ENCODE results near the gene SNAP23. TPM values are rescaled to one million over a fixed set of nuclear protein-coding genes. Genes with fewer than 3 reads are reported as not detected.

SNAP23 gene
- total and polyA plus RNA-seq, 2 experiments from 2014 or later: 58.8 to 88.1 TPM

DNA sequence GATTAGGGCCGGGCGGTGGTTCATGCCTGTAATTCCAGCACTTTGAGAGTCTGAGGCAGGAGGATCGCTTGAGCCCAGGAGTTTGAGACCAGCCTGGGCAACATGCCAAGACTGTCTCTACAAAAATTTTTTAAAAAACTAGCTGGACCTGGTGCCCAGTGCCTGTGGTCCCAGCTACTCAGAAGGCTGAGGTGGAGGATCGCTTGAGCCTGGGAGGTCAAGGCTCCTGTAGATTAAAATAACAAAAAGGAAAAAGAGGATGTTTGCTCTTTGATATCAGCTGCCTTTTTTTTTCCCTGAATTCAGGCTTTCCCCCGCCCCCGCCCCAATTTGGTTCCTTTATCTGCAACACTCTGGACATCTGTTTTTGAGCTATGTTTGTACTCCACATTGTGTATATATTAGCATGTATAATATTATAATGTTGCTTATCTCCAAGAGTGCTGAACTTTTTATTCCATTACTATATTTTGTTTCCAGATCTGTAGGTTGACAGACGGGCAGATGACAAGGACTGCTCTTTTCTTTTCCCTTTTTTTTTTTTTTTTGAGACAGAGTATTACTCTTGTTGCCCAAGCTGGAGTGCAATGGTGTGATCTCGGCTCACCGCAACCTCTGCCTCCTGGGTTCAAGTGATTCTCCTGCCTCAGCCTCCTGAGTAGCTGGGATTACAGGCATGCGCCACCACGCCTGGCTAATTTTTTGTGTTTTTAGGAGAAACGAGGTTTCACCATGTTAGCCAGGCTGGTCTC, 4.6 kb downstream of the SNAP23 start:
- H4K20me1 ChIP-seq (replicated peaks; ENCODE audit: insufficient read depth): peaks cover 12% of the 10 kb centered on the region; the same call in 1 of the 2 replicates
- TF ChIP-seq, protein P1, sequence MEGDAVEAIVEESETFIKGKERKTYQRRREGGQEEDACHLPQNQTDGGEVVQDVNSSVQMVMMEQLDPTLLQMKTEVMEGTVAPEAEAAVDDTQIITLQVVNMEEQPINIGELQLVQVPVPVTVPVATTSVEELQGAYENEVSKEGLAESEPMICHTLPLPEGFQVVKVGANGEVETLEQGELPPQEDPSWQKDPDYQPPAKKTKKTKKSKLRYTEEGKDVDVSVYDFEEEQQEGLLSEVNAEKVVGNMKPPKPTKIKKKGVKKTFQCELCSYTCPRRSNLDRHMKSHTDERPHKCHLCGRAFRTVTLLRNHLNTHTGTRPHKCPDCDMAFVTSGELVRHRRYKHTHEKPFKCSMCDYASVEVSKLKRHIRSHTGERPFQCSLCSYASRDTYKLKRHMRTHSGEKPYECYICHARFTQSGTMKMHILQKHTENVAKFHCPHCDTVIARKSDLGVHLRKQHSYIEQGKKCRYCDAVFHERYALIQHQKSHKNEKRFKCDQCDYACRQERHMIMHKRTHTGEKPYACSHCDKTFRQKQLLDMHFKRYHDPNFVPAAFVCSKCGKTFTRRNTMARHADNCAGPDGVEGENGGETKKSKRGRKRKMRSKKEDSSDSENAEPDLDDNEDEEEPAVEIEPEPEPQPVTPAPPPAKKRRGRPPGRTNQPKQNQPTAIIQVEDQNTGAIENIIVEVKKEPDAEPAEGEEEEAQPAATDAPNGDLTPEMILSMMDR (conservative IDR thresholded peaks at IDR 0.05; ENCODE audit: low read depth in 2 of 2): no peak
- TF ChIP-seq EZH2phosphoT487 (IDR thresholded peaks at IDR 0.05; ENCODE audit: unreplicated experiment) (no peak), STAT1 (IDR thresholded peaks at IDR 0.05; ENCODE audit: unreplicated experiment) (no peak), ZNF331 (CRISPR knock-in tag; IDR thresholded peaks at IDR 0.05; ENCODE audit: low read depth) (no peak), EZH2 (IDR thresholded peaks at IDR 0.05; ENCODE audit: low read depth, unreplicated experiment) (no peak), NANOG (IDR thresholded peaks at IDR 0.05; ENCODE audit: borderline replicate concordance) (no peak), ZNF114 (CRISPR knock-in tag; IDR thresholded peaks at IDR 0.05) (no peak), POLR2AphosphoS5 (IDR thresholded peaks at IDR 0.05; ENCODE audit: low read depth) (no peak), CREB1 (CRISPR knock-in tag; IDR thresholded peaks at IDR 0.05; ENCODE audit: low read depth) (no peak), JUNB (IDR thresholded peaks at IDR 0.05; ENCODE audit: unreplicated experiment) (no peak)
- TF ChIP-seq, protein P2, sequence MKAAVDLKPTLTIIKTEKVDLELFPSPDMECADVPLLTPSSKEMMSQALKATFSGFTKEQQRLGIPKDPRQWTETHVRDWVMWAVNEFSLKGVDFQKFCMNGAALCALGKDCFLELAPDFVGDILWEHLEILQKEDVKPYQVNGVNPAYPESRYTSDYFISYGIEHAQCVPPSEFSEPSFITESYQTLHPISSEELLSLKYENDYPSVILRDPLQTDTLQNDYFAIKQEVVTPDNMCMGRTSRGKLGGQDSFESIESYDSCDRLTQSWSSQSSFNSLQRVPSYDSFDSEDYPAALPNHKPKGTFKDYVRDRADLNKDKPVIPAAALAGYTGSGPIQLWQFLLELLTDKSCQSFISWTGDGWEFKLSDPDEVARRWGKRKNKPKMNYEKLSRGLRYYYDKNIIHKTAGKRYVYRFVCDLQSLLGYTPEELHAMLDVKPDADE (IDR thresholded peaks at IDR 0.05): no peak
- TF ChIP-seq, protein P3, sequence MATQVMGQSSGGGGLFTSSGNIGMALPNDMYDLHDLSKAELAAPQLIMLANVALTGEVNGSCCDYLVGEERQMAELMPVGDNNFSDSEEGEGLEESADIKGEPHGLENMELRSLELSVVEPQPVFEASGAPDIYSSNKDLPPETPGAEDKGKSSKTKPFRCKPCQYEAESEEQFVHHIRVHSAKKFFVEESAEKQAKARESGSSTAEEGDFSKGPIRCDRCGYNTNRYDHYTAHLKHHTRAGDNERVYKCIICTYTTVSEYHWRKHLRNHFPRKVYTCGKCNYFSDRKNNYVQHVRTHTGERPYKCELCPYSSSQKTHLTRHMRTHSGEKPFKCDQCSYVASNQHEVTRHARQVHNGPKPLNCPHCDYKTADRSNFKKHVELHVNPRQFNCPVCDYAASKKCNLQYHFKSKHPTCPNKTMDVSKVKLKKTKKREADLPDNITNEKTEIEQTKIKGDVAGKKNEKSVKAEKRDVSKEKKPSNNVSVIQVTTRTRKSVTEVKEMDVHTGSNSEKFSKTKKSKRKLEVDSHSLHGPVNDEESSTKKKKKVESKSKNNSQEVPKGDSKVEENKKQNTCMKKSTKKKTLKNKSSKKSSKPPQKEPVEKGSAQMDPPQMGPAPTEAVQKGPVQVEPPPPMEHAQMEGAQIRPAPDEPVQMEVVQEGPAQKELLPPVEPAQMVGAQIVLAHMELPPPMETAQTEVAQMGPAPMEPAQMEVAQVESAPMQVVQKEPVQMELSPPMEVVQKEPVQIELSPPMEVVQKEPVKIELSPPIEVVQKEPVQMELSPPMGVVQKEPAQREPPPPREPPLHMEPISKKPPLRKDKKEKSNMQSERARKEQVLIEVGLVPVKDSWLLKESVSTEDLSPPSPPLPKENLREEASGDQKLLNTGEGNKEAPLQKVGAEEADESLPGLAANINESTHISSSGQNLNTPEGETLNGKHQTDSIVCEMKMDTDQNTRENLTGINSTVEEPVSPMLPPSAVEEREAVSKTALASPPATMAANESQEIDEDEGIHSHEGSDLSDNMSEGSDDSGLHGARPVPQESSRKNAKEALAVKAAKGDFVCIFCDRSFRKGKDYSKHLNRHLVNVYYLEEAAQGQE (IDR thresholded peaks at IDR 0.05; ENCODE audit: unreplicated experiment): no peak
- TF ChIP-seq, protein P4, sequence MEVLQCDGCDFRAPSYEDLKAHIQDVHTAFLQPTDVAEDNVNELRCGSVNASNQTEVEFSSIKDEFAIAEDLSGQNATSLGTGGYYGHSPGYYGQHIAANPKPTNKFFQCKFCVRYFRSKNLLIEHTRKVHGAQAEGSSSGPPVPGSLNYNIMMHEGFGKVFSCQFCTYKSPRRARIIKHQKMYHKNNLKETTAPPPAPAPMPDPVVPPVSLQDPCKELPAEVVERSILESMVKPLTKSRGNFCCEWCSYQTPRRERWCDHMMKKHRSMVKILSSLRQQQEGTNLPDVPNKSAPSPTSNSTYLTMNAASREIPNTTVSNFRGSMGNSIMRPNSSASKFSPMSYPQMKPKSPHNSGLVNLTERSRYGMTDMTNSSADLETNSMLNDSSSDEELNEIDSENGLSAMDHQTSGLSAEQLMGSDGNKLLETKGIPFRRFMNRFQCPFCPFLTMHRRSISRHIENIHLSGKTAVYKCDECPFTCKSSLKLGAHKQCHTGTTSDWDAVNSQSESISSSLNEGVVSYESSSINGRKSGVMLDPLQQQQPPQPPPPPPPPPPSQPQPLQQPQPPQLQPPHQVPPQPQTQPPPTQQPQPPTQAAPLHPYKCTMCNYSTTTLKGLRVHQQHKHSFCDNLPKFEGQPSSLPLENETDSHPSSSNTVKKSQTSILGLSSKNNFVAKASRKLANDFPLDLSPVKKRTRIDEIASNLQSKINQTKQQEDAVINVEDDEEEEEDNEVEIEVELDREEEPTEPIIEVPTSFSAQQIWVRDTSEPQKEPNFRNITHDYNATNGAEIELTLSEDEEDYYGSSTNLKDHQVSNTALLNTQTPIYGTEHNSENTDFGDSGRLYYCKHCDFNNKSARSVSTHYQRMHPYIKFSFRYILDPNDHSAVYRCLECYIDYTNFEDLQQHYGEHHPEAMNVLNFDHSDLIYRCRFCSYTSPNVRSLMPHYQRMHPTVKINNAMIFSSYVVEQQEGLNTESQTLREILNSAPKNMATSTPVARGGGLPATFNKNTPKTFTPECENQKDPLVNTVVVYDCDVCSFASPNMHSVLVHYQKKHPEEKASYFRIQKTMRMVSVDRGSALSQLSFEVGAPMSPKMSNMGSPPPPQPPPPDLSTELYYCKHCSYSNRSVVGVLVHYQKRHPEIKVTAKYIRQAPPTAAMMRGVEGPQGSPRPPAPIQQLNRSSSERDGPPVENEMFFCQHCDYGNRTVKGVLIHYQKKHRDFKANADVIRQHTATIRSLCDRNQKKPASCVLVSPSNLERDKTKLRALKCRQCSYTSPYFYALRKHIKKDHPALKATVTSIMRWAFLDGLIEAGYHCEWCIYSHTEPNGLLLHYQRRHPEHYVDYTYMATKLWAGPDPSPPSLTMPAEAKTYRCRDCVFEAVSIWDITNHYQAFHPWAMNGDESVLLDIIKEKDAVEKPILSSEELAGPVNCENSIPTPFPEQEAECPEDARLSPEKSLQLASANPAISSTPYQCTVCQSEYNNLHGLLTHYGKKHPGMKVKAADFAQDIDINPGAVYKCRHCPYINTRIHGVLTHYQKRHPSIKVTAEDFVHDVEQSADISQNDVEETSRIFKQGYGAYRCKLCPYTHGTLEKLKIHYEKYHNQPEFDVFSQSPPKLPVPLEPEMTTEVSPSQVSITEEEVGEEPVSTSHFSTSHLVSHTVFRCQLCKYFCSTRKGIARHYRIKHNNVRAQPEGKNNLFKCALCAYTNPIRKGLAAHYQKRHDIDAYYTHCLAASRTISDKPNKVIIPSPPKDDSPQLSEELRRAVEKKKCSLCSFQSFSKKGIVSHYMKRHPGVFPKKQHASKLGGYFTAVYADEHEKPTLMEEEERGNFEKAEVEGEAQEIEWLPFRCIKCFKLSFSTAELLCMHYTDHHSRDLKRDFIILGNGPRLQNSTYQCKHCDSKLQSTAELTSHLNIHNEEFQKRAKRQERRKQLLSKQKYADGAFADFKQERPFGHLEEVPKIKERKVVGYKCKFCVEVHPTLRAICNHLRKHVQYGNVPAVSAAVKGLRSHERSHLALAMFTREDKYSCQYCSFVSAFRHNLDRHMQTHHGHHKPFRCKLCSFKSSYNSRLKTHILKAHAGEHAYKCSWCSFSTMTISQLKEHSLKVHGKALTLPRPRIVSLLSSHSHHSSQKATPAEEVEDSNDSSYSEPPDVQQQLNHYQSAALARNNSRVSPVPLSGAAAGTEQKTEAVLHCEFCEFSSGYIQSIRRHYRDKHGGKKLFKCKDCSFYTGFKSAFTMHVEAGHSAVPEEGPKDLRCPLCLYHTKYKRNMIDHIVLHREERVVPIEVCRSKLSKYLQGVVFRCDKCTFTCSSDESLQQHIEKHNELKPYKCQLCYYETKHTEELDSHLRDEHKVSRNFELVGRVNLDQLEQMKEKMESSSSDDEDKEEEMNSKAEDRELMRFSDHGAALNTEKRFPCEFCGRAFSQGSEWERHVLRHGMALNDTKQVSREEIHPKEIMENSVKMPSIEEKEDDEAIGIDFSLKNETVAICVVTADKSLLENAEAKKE (CRISPR knock-in tag; IDR thresholded peaks at IDR 0.05): no peak
- H2AFZ ChIP-seq: no peak overlapping the region
- peak overlapping the region; percentile 58; the same call in 1 of the 2 replicates for H3K4me2 ChIP-seq
- H3K9me3 Mint-ChIP-seq: no peaks in the 10 kb centered on the region
- H3F3A ChIP-seq (replicated peaks; ENCODE audit: low read depth): no peaks in the 10 kb centered on the region
- no peaks in the 10 kb centered on the region for H3K27me3 ChIP-seq (ENCODE audit: insufficient read depth)
- peaks cover 35% of the 10 kb centered on the region for H3K4me1 ChIP-seq (ENCODE audit: insufficient read depth)
- H3K36me3 ChIP-seq (ENCODE audit: insufficient read depth): no peaks in the 10 kb centered on the region
- peaks cover 4% of the 10 kb centered on the region for H3K27me3 Mint-ChIP-seq (ENCODE audit: insufficient read depth, low read depth, poor library complexity)
- peaks cover 93% of the 10 kb centered on the region for H3K79me2 ChIP-seq (replicated peaks; ENCODE audit: insufficient read depth)
- no peaks in the 10 kb centered on the region for H3K9me2 ChIP-seq (ENCODE audit: insufficient read depth)
- DNase-seq (ENCODE audit: low spot score) (peak; percentile 25), ATAC-seq (no peak)
- H3K36me3 Mint-ChIP-seq (ENCODE audit: low read depth): peaks cover 8% of the 10 kb centered on the region; the same call in 1 of the 3 replicates
- H3K27ac ChIP-seq (ENCODE audit: low read depth): no peak overlapping the region
- H3K4me3 ChIP-seq: peak overlapping the region; percentile 22; the same call in 1 of the 2 replicates
- no peak overlapping the region for H3K4me3 Mint-ChIP-seq
- peak overlapping the region; percentile 40; the same call in 1 of the 2 replicates for H3K27ac Mint-ChIP-seq
- peaks cover 25% of the 10 kb centered on the region for H3K4me1 Mint-ChIP-seq

All from GM23338 (cell line).